Mesendoderm (in vitro differentiated cells): ENCODE measurements around the gene GAB3.

Experiments
- DNase-seq: peaks from one replicate; pipeline ENCODE4 v3.0.0; 2013
- H2AK5ac ChIP-seq: 2 replicates; pipeline ENCODE4 v1.6.1; 2013; ENCODE audit warnings: low read length, inconsistent platforms
- H2BK120ac ChIP-seq: 2 replicates; pipeline ENCODE4 v1.6.1; 2013; ENCODE audit warnings: low read depth, mild to moderate bottlenecking, low read length, moderate library complexity, mixed read lengths
- H2BK15ac ChIP-seq: replicated peaks from 2 replicates; pipeline ENCODE4 v1.6.1; 2013; ENCODE audit warnings: low read depth, mild to moderate bottlenecking, moderate library complexity
- H2BK5ac ChIP-seq: 2 replicates; pipeline ENCODE4 v1.6.1; 2013; ENCODE audit warnings: low read length, inconsistent platforms
- H3K18ac ChIP-seq: 2 replicates; pipeline ENCODE4 v1.6.1; 2013; ENCODE audit warnings: mild to moderate bottlenecking, low read length, mixed read lengths
- H3K23ac ChIP-seq: one replicate; pipeline ENCODE4 v1.6.1; 2013; ENCODE audit warnings: low read length
- H3K27ac ChIP-seq: 2 replicates; pipeline ENCODE4 v1.5.1; 2013; ENCODE audit warnings: low read depth, mild to moderate bottlenecking, inconsistent platforms, low read length, moderate library complexity
- H3K27me3 ChIP-seq: 2 replicates; pipeline ENCODE4 v1.6.1; 2013; ENCODE audit warnings: low read length, control low read depth, mild to moderate bottlenecking, inconsistent platforms; ENCODE audit not compliant: insufficient read depth, poor library complexity
- H3K36me3 ChIP-seq: 2 replicates; pipeline ENCODE4 v1.6.1; 2013; ENCODE audit warnings: low read length, inconsistent platforms; ENCODE audit not compliant: control insufficient read depth, insufficient read depth
- H3K4ac ChIP-seq: one replicate; pipeline ENCODE4 v1.6.1; 2013; ENCODE audit warnings: low read depth, mild to moderate bottlenecking, low read length, moderate library complexity
- H3K4me1 ChIP-seq: 2 replicates; pipeline ENCODE4 v1.6.1; 2013; ENCODE audit warnings: low read depth, low read length, inconsistent platforms; ENCODE audit not compliant: control insufficient read depth
- H3K4me2 ChIP-seq: 2 replicates; pipeline ENCODE4 v1.6.1; 2013; ENCODE audit warnings: low read length
- H3K4me3 ChIP-seq: 2 replicates; pipeline ENCODE4 v1.5.1; 2013; ENCODE audit warnings: mild to moderate bottlenecking, low read length
- H3K56ac ChIP-seq: one replicate; pipeline ENCODE4 v1.6.1; 2013; ENCODE audit warnings: low read length
- H3K79me1 ChIP-seq: 2 replicates; pipeline ENCODE4 v1.6.1; 2013; ENCODE audit warnings: low read length, inconsistent platforms
- H3K79me2 ChIP-seq: 2 replicates; pipeline ENCODE4 v1.6.1; 2013; ENCODE audit warnings: mild to moderate bottlenecking, low read length; ENCODE audit not compliant: control insufficient read depth, insufficient read depth
- H3K9ac ChIP-seq: 2 replicates; pipeline ENCODE4 v1.6.1; 2013; ENCODE audit warnings: low read length, inconsistent platforms
- H4K5ac ChIP-seq: one replicate; pipeline ENCODE4 v1.6.1; 2013; ENCODE audit warnings: low read length
- H4K8ac ChIP-seq: one replicate; pipeline ENCODE4 v1.6.1; 2013; ENCODE audit warnings: low read depth, mild to moderate bottlenecking, control low read depth, low read length, moderate library complexity
- whole genome bisulfite sequencing: extraction: QIAGEN DNeasy Blood & Tissue Kit; methylation state at CpG from one replicate; pipeline ENCODE4 v1.1.7; 2013; ENCODE audit warnings: low lambda C conversion rate, missing lambda C conversion rate; ENCODE audit not compliant: insufficient coverage; ENCODE audit errors: extremely low coverage; 5-methylcytosine and 5-hydroxymethylcytosine counted together

The GAB3 gene

DNA sequence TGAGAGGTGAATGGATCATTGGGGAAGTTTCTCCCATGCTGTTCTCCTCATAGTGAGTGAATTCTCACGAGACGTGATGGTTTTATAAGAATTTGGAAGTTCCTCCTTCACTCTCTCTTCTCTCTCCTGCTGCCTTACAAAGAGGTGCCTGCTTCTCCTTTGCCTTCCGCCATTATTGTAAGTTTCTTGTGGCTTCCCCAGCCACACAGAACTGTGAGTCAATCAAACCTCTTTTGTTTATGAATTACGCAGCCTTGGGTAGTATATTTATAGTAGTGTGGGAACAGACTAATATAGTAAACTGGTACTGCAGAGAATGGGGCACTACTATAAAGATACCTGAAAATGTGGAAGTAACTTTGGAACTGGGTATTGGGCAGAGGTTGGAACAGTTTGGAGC is 89.7 kb downstream of the GAB3 start:
- no peak overlapping the region for H3K18ac ChIP-seq
- no peak overlapping the region for H3K9ac ChIP-seq
- no peaks in the 10 kb centered on the region for H3K79me1 ChIP-seq
- no peak overlapping the region for H3K27ac ChIP-seq
- no peaks in the 10 kb centered on the region for H3K4me1 ChIP-seq
- H3K23ac ChIP-seq: no peak overlapping the region
- no peaks in the 10 kb centered on the region for H3K79me2 ChIP-seq
- no peak overlapping the region for H3K4me2 ChIP-seq
- H2BK5ac ChIP-seq: no peak overlapping the region
- H4K8ac ChIP-seq: no peak overlapping the region
- no peak overlapping the region for H4K5ac ChIP-seq
- no peaks in the 10 kb centered on the region for H3K27me3 ChIP-seq
- no CpG with 5 or more reads among the region's 4 CpGs for WGBS
- H3K4me3 ChIP-seq: no peak overlapping the region
- no peak overlapping the region for H3K56ac ChIP-seq
- H2AK5ac ChIP-seq: no peak overlapping the region
- DNase-seq: no peak
- no peaks in the 10 kb centered on the region for H3K36me3 ChIP-seq
- no peak overlapping the region for H2BK120ac ChIP-seq
- H2BK15ac ChIP-seq: no peak overlapping the region
- H3K4ac ChIP-seq: no peak overlapping the region

- Histone ChIP-seq H4K8ac (no peak overlapping the region), H3K27me3 (no peaks in the 10 kb centered on the region), H3K27ac (no peak overlapping the region), H3K79me2 (no peaks in the 10 kb centered on the region), H3K4me2 (no peak overlapping the region), H2BK5ac (no peak overlapping the region), H3K56ac (no peak overlapping the region), H3K36me3 (no peaks in the 10 kb centered on the region), H3K23ac (no peak overlapping the region), H3K4me1 (no peaks in the 10 kb centered on the region), H3K4me3 (no peak overlapping the region), H2BK15ac (no peak overlapping the region), H3K18ac (no peak overlapping the region), H3K9ac (no peak overlapping the region), H3K79me1 (no peaks in the 10 kb centered on the region), H3K4ac (no peak overlapping the region), H2AK5ac (no peak overlapping the region), H2BK120ac (no peak overlapping the region), H4K5ac (no peak overlapping the region)
- WGBS: no CpG with 5 or more reads among the region's 6 CpGs
- DNase-seq: no peak
These were observed 90.3 kb downstream of the GAB3 start for GRCh38 chrX:154660541-154660940.

- H3K23ac ChIP-seq: no peak overlapping the region
- H2BK5ac ChIP-seq: no peak overlapping the region
- no peaks in the 10 kb centered on the region for H3K36me3 ChIP-seq
- WGBS: no CpG with 5 or more reads among the region's 11 CpGs
- H2BK120ac ChIP-seq: no peak overlapping the region
- H3K18ac ChIP-seq: no peak overlapping the region
- no peak overlapping the region for H2BK15ac ChIP-seq
- no peak overlapping the region for H3K4ac ChIP-seq
- H3K27me3 ChIP-seq: no peaks in the 10 kb centered on the region
- no peak overlapping the region for H3K9ac ChIP-seq
- no peaks in the 10 kb centered on the region for H3K79me2 ChIP-seq
- no peak overlapping the region for H3K4me3 ChIP-seq
- H3K27ac ChIP-seq: no peak overlapping the region
- H3K56ac ChIP-seq: no peak overlapping the region
- no peaks in the 10 kb centered on the region for H3K79me1 ChIP-seq
- no peaks in the 10 kb centered on the region for H3K4me1 ChIP-seq
- no peak overlapping the region for H4K8ac ChIP-seq
- no peak overlapping the region for H4K5ac ChIP-seq
- no peak for DNase-seq
- no peak overlapping the region for H2AK5ac ChIP-seq
- H3K4me2 ChIP-seq: no peak overlapping the region
These were observed 91.9 kb downstream of the GAB3 start for GRCh38 chrX:154658957-154659356.

- WGBS: no CpG with 5 or more reads among the region's 12 CpGs
These were observed 92.7 kb downstream of the GAB3 start for GRCh38 chrX:154658187-154658586.

GRCh38 chrX:154657226-154657805 is 93.6 kb downstream of the GAB3 start:
- Histone ChIP-seq H3K9ac (no peak overlapping the region), H3K4me2 (no peak overlapping the region), H2AK5ac (no peak overlapping the region), H3K27me3 (no peaks in the 10 kb centered on the region), H4K8ac (no peak overlapping the region), H2BK5ac (no peak overlapping the region), H3K56ac (no peak overlapping the region), H3K4ac (no peak overlapping the region), H2BK120ac (no peak overlapping the region), H3K4me3 (no peak overlapping the region), H2BK15ac (no peak overlapping the region), H3K79me2 (no peaks in the 10 kb centered on the region), H3K79me1 (no peaks in the 10 kb centered on the region), H3K36me3 (no peaks in the 10 kb centered on the region), H3K23ac (no peak overlapping the region), H3K18ac (no peak overlapping the region), H3K4me1 (no peaks in the 10 kb centered on the region), H3K27ac (no peak overlapping the region), H4K5ac (no peak overlapping the region)
- DNase-seq: no peak
- WGBS: no CpG with 5 or more reads among the region's 15 CpGs

More at GRCh38 chrX:154658187-154658586, 92.7 kb downstream of the GAB3 start:
- no peak overlapping the region for H2BK5ac ChIP-seq
- H2AK5ac ChIP-seq: no peak overlapping the region
- H3K4me2 ChIP-seq: no peak overlapping the region
- H4K8ac ChIP-seq: no peak overlapping the region
- H3K79me1 ChIP-seq: no peaks in the 10 kb centered on the region
- no peak overlapping the region for H3K27ac ChIP-seq
- no peaks in the 10 kb centered on the region for H3K4me1 ChIP-seq
- H3K79me2 ChIP-seq: no peaks in the 10 kb centered on the region
- H3K36me3 ChIP-seq: no peaks in the 10 kb centered on the region
- H3K27me3 ChIP-seq: no peaks in the 10 kb centered on the region
- H4K5ac ChIP-seq: no peak overlapping the region
- H3K18ac ChIP-seq: no peak overlapping the region
- H3K23ac ChIP-seq: no peak overlapping the region
- H3K4ac ChIP-seq: no peak overlapping the region
- no peak overlapping the region for H3K4me3 ChIP-seq
- no peak overlapping the region for H2BK120ac ChIP-seq
- no peak for DNase-seq
- no peak overlapping the region for H3K56ac ChIP-seq
- H2BK15ac ChIP-seq: no peak overlapping the region
- H3K9ac ChIP-seq: no peak overlapping the region

DNA sequence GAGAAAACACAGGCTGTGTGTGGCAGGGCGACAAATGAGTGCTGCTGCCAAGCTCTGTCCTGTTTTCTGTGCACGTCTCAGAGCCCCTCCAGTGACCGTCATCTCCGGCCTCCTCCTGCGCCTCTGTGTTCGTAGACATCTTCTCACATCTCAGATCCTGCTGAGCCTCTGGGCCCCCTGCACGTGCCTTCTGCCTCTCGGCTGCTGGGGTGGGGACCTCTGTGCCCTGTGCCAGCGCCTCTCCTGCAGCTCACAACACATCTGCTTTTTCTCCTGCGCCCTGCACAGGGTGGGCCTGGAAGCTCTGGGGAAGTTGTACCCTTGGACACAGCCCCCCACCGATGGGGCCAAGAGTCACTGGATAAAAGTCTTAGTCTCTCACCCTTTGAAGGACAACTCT is 95.1 kb downstream of the GAB3 start:
- no peak overlapping the region for H2BK120ac ChIP-seq
- H3K36me3 ChIP-seq: no peaks in the 10 kb centered on the region
- H3K56ac ChIP-seq: no peak overlapping the region
- no peak for DNase-seq
- H3K79me1 ChIP-seq: no peaks in the 10 kb centered on the region
- no peak overlapping the region for H3K18ac ChIP-seq
- H2BK15ac ChIP-seq: no peak overlapping the region
- H3K4me1 ChIP-seq: no peaks in the 10 kb centered on the region
- H4K5ac ChIP-seq: no peak overlapping the region
- H3K4ac ChIP-seq: no peak overlapping the region
- no peaks in the 10 kb centered on the region for H3K79me2 ChIP-seq
- H2BK5ac ChIP-seq: no peak overlapping the region
- H3K27ac ChIP-seq: no peak overlapping the region
- no peak overlapping the region for H3K23ac ChIP-seq
- H4K8ac ChIP-seq: no peak overlapping the region
- no peak overlapping the region for H3K4me2 ChIP-seq
- H3K9ac ChIP-seq: no peak overlapping the region
- no peaks in the 10 kb centered on the region for H3K27me3 ChIP-seq
- H3K4me3 ChIP-seq: no peak overlapping the region
- WGBS: no CpG with 5 or more reads among the region's 11 CpGs
- no peak overlapping the region for H2AK5ac ChIP-seq
